ENCODE data around the gene WASHC1. TPM values are rescaled to one million over a fixed set of nuclear protein-coding genes. Genes with fewer than 3 reads are reported as not detected.
"Not testable (repeated sequence)": the region's sequence is repeated elsewhere in the genome, so short reads cannot be mapped to it uniquely, and the experiment has no call there.

Gene WASHC1, protein sequence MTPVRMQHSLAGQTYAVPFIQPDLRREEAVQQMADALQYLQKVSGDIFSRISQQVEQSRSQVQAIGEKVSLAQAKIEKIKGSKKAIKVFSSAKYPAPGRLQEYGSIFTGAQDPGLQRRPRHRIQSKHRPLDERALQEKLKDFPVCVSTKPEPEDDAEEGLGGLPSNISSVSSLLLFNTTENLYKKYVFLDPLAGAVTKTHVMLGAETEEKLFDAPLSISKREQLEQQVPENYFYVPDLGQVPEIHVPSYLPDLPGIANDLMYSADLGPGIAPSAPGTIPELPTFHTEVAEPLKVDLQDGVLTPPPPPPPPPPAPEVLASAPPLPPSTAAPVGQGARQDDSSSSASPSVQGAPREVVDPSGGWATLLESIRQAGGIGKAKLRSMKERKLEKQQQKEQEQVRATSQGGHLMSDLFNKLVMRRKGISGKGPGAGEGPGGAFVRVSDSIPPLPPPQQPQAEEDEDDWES
- 7.2 TPM for polyA plus RNA-seq (2013, experiment 1 of 2; ENCODE audit: insufficient read length)
- polyA plus RNA-seq (2013, experiment 2 of 2; ENCODE audit: insufficient read length): 9.1 TPM

DNA sequence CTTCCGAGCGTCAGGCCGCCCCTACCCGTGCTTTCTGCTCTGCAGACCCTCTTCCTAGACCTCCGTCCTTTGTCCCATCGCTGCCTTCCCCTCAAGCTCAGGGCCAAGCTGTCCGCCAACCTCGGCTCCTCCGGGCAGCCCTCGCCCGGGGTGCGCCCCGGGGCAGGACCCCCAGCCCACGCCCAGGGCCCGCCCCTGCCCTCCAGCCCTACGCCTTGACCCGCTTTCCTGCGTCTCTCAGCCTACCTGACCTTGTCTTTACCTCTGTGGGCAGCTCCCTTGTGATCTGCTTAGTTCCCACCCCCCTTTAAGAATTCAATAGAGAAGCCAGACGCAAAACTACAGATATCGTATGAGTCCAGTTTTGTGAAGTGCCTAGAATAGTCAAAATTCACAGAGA, at the start of gene WASHC1:
Gene WASHC1, minus strand, starts transcription at position 101 of the 400 bp plus-strand sequence. CDS start 4,457 bp downstream, outside the sequence.
- not testable (repeated sequence) for DNase-seq

DNA sequence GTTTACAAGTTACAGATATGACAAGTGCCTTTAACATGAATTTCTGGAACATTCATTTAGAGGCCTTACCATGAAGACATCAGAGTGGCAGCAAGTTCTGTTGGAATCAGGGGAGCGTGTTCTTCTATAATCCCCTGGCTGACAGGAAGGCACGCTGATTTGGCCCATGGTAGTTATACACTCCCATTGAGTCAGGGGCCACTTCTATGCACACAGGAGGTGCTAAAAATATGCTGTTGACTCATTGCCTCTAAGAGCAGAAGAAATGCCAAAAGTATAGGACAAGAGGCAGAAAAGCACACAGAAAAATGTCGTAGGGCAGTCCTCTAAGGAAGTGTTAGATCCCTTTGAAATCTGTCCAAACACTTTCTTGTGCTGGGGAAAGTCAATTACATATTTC, 49.1 kb upstream of the WASHC1 start:
- not testable (repeated sequence) for DNase-seq

DNA sequence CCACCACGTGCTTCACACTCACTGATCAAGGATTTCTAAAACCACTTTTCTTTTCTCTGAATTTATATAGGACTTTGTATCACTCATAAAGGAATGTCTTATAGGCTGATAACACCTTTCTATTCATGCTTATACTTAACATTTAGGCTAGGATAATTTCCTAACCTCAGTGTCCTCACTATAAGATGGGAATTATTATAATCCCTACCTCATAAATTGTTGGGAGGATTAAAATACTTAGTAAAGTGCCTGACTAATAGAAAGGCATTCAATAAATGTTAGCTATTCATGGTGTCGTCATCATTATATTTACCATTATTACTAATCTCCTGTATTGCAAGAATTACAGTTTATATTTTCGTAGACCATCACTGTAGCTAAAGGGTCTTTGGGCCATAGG, 47.1 kb upstream of the WASHC1 start:
- not testable (repeated sequence) for DNase-seq

DNA sequence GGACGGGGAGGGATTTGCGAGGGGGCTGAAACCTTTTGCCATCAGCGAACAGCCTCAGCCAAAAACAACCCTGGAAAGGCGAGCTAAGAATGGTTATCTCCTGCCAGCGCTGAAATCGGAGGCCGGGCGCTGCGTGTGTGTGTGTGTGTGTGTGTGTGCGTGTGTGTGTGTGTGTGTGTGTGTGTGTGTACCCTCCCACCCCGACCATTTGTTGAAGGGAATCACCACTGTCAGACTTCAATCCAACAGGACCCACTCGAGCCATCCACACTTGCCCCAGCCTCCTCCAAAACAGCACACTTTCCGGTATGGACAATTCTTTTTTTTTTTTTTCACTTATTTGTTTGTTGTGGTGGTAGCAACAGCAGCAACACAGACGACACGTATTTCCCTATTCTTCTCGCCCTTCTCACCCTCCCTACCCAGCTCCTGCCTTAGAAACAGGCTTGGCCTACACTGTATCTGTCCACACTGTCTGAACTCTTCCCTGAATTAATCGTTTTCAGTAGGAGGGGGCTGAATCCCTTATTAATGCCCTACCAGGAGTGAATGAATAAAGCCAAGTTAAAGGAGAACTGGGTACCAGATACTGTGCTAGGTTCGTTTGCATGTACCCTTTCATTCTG, 44.8 kb upstream of the WASHC1 start:
- not testable (repeated sequence) for DNase-seq

DNA sequence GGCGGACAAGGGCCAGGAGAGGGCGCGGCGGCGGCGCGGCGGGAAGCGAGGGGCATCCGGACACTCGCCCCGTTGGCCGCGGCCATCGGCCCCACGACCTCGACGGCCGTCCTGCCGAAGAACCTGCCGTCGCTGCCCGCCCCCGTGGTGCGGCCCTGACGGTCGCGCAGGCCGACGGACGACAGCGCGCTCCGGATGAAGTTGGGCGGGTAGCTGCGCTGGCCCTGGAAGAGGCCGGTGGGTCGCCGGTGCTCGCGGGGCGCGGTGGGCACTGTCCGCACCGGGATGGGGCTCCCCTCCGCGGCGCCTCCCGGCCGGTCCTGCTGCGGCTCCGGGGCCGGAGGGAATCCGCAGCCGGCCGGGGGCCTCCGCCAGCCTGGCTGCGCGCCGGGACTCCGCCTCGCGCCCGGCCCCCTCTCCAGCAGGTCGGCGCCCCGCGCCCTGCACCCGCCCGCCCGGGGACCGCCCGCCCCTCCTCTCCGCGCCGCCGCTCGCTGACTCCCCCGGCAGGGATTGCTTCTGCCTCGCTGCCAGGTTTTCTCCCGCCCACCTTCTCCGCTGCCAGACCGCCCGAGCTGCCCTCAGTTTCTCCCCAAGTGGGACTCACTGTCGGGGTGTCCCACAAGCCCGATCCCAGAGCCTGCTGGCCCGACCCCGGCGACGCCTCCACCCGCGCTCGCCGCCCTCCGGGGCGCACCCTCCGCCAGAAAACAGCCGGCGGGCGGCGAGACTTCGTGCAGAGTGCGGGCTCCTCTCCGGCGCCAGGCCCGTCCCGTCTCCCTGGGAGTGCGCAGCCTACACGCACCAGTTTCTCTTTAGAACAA, 44.0 kb upstream of the WASHC1 start:
- peak; percentile 12 for DNase-seq

DNA sequence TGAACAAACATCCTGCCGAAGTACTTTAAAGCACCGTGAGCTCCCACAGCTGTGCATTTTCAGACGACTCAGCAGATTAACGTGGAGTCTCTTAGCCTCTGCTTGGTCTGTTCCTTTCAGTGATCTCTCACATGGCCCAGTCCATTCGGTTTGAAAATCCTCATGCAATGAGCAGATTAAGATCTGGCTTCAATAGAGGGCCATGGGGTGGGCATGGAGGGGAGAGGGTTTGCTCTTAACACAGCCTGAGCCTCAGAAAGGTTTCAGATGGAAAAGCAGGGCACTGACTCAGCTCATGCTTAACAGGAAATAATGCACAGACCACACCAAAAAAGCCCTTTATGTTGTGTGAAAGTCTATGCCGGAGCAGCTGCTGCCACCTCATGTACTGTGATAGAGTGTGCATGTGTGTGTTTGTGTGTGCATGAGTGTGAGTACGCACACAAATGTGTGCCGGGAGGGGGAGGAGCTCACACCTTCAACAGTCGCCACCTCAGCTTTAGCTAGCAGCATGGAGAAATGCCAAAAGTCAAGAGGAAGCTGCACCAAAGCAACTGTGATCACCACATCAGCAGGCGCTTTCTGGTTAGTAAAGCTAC, 33.9 kb upstream of the WASHC1 start:
- DNase-seq: not testable (repeated sequence)

DNA sequence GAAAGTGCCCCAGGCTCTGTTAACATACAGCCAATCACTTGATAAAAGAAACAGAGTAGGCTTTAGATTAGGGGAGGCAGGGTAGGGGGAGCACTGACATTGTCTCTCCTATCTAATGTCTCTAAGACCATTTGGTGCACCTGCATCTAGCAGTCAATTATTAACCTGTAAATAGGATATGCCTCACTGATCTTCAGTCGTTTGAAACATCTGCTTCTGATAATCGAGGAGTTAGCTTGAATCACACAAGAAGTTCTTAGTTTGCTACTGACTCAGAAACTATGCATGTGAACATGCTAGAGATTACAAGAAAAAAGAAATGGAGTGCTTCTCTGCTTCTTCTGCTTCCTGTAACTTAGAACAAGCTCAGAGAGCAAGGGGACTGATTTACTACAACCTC, 23.4 kb upstream of the WASHC1 start:
- peak; percentile 21 for DNase-seq

DNA sequence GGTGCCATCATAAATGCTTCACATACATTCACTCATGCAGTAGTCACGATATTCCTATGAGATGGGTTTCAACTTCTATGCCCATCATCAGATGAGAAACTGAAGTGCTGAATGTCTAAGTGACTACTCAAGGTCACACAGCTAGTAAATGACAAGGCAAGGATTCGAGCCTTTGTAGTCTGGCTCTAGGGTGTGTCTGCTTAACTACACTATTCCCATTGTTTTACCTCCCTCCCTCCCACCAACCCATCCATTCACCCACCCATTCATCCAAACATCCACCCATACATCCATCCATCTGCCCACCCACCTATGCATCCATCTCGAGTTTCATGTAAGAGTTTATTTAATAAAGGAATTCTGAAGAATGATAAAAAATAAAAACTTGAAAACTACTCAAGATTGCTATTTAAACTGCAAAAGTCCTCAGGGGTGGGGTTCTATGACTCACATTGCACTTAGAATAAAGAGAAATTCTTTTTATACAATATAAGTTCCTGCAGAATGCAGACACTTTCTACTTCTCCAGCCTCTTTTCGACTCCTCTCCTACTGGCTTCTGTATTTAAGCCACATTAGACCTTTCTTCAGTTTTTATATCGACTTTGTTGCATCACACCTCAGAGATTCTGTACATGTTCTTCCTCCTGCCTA, 19.1 kb upstream of the WASHC1 start:
- DNase-seq: not testable (repeated sequence)

DNA sequence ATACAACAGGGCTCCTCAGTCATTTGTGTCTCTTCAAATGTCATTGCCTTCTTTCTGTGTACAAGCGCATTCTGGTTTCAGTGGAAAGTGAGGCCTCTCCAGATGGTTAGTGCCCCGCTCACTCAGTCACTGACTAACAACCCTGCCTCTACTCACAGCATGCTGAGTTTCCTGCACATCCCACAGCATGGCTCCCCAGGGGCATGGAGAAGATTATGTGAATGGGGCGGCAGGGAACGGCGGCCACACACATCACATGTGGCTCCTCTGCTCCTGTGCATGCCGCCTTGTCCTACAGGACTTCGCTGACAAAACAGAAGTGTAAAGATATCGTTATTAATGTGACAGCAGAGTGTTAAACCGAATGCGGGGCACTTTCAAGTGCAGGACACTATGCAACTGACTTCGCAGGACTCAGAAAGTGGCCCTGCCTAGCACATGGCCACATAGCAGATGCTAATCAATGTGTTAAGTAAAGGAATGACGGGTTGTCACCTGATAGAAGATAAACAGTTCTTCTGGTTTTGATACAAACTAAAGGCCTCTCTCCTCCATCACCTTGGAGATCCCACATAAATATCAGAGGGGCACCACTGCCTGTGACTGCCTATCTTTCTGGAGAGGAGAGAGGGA, 17.5 kb upstream of the WASHC1 start:
- DNase-seq: not testable (repeated sequence)

DNA sequence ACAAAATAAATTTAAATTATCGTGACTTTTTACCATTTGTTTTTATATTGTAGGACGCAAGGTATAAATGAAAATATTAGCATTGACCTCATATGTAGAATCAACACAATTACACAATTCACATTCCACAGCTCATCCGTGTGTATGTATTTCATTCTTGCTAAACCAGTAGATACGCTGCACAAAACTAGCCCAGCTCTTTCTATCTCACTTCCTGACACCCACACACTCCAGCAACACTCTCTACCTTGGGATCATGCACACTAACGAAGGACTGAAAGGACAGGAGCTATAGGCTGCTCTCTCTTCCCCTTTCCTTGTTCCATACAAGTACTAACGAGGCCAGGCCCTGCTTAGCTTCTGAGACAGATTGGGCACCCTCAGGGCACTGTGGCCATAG, 16.9 kb upstream of the WASHC1 start:
- not testable (repeated sequence) for DNase-seq

DNA sequence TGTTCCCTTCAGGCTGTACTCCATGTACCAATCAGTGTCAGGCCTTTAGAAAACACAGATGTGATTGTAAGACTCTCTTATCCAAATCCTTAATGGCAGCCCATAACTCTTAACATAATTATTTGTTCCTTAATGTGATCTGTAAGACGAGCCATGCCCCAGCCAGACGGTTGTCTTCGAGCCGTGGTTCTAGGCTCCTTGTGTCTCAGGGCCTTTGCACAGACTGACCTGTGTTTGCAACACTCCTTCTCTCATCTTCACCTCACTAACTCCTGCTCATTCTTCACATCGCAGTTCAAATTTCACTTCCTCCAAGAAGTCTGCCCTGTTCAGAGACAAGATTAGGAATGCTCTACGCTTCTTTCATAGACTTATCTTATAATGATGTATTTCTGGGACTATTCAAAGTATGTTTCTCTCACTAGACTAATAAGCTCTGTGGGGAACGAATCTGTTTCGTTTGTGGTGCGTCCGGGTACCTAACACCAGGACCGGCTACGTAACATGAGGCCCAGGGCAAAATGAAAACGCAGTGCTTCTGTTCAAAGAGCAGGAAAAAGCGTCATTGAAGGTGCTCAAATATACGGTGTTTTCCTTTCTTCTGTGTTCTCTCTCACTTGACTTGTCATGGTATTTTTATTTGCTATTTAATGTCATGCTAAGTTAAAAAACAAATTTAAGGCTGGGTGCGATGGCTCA, 16.1 kb upstream of the WASHC1 start:
- not testable (repeated sequence) for DNase-seq

DNA sequence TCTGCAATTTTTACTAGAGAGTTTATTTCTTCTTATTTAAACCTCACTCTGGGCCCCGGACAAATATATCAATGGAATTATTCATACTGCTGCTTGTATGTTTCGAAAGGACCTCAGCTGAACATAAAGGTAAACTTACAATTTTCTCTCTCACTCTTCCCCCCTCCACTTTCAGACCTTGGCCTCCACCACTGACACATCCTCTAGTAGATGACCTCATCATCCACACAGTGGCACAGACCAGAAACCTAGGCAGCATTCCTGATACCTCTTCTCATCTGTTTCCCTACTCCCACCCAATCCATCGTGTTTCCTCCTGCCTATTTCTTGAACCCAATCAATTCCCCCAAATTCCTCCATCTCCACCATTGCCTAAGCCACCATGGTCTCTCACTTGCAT, 15.2 kb upstream of the WASHC1 start:
- DNase-seq: not testable (repeated sequence)

DNA sequence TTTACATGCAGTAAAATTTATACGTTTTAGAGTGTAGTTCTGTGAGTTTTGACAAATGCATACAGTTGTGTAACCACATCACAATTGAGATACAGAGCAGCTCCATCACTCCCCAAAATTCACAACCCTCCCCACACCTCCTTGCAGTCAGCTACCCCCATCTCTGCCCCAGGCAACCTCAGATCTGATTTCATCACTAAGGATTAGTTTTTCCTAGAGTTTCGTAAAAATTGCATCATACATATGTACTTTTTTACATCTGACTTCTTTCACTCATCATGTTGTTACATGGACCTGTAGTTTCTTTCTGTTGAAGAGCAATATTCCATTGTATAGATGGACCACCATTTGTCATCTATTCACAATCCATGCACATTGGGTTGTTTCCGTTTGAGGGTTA, 14.4 kb upstream of the WASHC1 start:
- DNase-seq: not testable (repeated sequence)

DNA sequence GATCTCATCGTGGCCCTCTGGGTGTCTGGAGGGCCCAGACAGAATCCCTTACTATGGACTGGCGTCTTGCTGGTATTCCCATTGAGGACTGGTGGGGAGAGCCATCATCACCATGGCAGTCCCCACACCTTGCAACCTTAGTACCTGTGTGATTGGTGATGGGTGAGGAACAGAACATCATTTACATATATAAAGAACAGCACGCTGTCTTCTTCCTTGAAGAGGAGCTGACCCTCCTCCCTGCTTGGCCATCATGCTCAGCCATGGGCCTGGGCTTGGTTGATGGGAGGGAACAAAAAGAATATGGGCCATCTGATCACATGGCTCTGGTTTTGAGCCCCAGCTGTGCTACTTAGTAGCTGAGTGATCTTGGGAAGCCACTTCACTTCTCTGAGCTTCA, 13.9 kb upstream of the WASHC1 start:
- DNase-seq: not testable (repeated sequence)

DNA sequence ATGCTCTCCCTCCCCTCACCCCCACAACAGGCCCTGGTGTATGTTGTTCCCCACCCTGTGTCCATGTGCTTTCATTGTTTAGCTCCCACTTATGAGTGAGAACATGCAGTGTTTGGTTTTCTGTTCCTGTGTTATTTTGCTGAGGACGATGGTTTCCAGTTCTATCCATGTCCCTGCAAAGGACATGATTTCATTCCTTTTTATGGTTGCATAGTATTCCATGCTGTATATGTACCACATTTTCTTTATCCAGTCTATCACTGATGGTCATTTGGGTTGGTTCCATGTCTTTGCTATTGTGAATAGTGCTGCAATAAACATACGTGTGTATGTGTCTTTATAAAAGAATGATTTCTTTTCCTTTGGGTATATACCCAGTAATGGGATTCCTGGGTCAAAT, 12.6 kb upstream of the WASHC1 start:
- not testable (repeated sequence) for DNase-seq

DNA sequence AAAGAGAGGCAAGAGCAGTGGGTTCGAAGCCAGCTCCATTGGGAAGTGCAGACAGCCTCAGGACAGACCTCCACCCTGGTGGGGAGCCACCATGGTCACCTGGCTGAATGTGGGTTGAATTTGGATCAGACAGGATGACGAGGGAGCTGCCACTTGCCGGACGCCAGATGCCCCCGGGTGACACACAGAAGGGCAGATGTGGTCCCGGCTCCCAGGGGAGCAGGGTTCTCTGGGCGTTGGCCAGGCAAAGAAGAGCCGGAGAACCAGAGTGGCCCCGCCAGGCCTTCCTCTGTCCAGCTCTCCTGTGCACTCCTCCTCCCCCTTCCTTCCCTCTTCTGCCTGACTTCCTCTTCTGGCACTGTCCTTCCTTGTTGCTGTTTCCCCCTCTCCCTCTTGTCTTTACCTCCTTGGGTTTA, 12.0 kb upstream of the WASHC1 start:
- not testable (repeated sequence) for DNase-seq

DNA sequence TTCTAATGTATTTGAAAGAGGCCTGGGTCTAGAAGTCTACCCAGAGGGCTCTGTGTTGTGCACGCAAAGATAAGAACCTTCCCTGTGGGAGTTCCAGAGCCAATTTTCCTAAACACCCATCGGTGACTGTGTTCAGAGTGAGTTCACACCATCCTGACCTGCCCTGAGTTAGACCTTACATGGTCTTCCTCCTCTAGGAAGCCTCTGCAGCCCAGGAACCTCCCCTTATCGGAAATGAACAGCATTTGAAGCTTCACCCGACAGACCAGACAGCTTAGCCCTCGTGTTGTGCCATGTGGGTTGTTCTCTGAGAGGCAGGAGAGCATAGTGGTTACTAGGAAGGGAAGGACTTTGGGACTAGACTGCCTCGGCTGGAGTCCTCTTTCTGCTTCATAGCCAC, 3.1 kb upstream of the WASHC1 start:
- DNase-seq: not testable (repeated sequence)

DNA sequence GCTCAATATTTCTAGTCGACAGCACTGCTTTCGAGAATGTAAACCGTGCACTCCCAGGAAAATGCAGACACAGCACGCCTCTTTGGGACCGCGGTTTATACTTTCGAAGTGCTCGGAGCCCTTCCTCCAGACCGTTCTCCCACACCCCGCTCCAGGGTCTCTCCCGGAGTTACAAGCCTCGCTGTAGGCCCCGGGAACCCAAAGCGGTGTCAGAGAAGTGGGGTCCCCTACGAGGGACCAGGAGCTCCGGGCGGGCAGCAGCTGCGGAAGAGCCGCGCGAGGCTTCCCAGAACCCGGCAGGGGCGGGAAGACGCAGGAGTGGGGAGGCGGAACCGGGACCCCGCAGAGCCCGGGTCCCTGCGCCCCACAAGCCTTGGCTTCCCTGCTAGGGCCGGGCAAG, 481 bp downstream of the WASHC1 start:
- not testable (repeated sequence) for DNase-seq

DNA sequence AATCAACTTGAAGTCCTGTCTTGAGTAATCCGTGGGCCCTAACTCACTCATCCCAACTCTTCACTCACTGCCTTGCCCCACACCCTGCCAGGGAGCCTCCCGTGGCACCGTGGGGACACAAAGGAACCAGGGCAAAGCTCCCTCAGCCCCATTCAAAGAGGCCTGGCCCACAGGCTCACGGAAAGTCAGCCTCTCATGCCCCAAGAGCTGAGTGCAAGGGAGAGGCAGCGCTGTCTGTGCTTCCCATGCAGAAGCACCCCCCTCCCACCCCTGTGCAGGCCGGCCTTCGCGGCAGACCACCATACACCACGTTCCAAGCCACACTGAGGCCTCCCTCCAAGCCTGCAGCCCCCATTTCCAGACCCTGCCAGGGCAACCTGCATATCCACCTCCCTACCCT, 7.6 kb downstream of the WASHC1 start:
- not testable (repeated sequence) for DNase-seq

DNA sequence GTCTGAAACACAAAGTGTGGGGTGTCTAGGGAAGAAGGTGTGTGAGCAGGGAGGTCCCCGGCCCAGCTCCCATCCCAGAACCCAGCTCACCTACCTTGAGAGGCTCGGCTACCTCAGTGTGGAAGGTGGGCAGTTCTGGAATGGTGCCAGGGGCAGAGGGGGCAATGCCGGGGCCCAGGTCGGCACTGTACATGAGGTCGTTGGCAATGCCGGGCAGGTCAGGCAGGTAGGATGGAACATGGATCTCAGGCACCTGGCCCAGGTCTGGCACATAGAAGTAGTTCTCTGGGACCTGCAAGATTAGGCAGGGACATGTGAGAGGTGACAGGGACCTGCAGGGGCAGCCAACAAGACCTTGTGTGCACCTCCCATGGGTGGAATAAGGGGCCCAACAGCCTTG, 12.4 kb downstream of the WASHC1 start:
- not testable (repeated sequence) for DNase-seq

Measured in fibroblast of skin of abdomen (primary cell).